GM19351 (cell line): ENCODE data around the gene NEK5.
A peak's percentile ranks its signal among the peaks of the same experiment; 100 is the strongest.
"Not testable (repeated sequence)": the region's sequence is repeated elsewhere in the genome, so short reads cannot be mapped to it uniquely, and the experiment has no call there.

Source experiments
- ATAC-seq: cut with Tn5 transposase; IDR thresholded peaks from one replicate; pipeline ENCODE4 v1.9.1; 2021; ENCODE audit warnings: mild to moderate bottlenecking, moderate library complexity; ENCODE audit not compliant: unreplicated experiment

Gene NEK5

DNA sequence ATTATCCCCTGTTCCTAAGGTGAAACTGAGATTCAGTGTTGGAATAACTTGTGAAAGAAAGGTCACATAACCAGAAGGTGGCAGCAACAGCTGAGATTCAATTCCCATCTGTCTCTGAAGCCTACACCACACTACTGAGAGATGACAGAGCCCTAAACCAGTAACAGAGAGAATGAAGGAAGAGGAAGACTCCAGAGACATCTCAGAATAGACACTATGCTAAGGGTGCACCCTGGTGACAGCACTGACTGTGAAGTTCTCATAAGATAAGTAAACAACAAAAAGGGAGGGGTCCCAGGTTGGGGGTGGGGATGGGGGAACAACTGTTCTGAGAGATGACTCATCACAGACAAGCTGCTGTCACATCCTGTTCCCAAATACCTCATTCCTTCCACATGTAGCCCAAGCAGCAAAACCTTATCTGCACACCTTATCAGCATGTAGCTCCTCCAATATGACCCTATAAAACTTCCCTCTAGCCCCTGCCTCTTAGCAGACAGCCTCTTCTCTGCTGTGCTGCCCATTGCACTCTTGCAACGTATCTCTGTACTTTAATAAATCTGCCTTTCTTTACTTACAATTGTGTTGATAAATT lies 57.8 kb downstream of the NEK5 start:
- no peak for ATAC-seq

DNA sequence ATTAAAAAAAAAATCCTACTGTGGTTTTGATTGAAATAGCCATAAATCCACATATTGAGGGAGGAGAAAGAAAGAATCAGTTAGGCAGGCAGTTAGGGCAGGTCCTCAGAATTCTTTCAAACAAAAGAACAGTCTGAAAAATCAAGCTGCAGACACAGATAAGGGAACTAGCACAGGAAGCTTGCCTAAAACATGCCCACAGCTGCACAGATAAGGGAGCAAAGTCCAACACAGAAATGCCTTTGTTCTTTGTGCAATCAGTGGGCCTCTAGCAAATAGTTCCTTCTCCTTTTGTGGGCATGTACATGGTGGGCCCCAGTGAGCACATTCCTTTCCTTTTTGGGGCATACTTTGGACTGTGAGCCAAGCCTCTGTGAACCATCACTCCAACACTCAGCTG lies 61.6 kb downstream of the NEK5 start:
- no peak for ATAC-seq

GRCh38 chr13:52061587-52061986 lies 67.3 kb downstream of the NEK5 start:
- no peak for ATAC-seq

- not testable (repeated sequence) for ATAC-seq
Measured at GRCh38 chr13:52061064-52061463, 67.8 kb downstream of the NEK5 start.

DNA sequence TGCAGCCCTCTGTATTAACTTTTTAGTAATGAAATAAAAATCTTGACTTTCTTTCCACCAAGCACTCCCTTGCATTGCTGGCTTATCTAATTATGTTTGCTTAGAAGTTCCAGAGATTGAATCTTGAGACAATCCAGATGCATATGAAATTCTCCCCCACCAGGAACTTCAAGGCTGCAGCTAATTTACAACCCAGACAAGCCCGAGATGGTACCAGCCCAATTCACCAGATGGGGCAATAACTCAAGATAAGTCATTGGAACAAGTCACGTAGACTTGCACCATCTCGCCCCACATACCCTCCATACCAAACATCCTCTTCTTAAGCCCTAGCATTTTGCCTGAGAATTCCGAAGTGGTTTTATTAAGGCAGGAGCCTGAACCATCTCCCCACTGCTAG lies 75.4 kb downstream of the NEK5 start:
- no peak for ATAC-seq

DNA sequence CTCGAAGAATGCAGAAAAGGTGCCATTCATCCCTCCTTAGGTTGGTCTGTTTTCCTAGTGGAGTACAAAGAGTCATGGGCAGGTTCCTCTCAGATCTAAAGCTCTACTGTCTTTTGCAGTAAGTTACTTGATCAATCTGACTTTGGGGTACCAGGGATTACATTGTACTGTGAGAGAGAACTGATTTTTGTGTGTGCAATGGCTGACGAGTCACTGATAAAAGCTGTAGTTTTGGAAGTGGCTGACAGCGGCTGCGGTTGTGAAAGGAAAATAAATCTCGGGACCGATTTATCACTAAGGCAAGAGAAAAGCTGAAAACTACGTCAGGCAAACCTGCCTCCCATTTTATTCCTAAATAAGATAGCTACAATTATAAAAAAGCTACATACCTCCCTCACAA lies 77.5 kb downstream of the NEK5 start:
- ATAC-seq = no peak

GRCh38 chr13:52048516-52048915 lies 80.4 kb downstream of the NEK5 start:
- ATAC-seq = no peak

DNA sequence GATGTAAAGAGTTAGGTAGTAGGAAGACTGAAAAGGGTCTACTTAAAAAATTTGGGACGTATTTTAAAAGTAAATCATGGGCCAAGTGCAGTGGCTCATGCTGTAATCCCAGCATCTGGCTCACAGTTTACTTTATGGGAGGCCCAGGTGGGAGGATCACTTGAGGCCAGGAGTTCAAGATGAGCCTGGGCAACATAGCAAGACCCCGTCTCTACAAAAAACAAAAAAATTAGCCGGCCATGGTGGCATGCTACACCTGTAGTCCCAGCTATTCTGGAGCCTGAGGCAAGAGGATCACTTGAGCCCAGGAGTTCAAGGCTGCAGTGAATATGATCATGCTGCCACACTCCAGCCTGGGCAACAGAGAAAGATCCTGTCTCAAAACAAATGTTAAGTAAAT lies 81.4 kb downstream of the NEK5 start:
- ATAC-seq = no peak

- ATAC-seq = no peak
Measured at GRCh38 chr13:52043675-52044074, 85.2 kb downstream of the NEK5 start.

DNA sequence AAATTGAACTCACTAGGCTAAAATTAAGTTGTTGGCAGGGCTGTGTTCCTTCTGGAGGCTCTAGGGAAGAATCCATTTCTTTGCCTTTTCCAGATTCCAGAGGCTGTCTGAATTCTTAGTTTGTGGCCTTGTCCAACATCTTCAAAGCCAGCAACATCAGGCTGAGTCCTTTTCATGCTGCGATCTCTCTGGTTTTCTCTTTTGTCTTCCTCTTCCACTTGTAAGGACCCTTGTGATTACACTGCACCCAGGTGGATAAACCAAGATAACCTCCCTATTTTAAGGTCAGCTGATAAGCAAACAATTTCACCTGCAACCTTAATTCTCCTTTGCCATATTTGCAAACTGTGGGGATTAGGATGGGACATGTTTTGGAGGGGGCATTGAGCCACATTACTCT lies 92.8 kb downstream of the NEK5 start:
- ATAC-seq = no peak

DNA sequence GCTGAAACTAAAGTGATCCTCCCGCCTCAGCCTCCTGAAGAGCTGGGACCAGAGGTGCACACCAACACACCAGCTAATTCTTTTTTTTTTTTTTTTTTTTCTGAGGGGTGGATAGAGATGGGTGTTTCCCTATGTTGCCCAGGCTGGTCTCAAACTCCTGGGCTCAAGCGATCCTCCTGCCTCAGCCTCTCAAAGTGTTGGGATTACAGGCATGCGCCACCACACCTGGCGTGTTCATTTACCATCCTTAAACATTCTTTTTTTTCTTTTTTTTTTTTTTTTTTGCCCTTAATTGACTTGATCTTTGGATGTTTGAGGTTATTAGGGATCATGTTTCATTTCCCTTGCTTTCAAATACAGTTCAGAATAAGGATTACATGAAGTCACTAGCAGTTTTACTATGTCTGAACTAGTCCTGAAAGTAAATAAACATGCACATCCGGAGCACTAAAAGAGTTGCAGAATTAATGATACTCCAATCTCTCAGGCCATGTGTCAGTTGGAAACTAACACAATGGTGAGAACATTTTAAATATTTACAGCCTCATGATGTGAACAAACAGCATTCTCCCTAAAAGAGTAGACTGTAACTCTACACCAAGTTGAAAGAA lies 94.2 kb downstream of the NEK5 start:
- no peak for ATAC-seq

- peak; percentile 43 for ATAC-seq
Measured at GRCh38 chr13:52033039-52033438, 95.8 kb downstream of the NEK5 start.

- not testable (repeated sequence) for ATAC-seq
Measured at GRCh38 chr13:52030401-52030800, 98.5 kb downstream of the NEK5 start.

- no peak for ATAC-seq
Measured at GRCh38 chr13:52029569-52029968, 99.3 kb downstream of the NEK5 start.

DNA sequence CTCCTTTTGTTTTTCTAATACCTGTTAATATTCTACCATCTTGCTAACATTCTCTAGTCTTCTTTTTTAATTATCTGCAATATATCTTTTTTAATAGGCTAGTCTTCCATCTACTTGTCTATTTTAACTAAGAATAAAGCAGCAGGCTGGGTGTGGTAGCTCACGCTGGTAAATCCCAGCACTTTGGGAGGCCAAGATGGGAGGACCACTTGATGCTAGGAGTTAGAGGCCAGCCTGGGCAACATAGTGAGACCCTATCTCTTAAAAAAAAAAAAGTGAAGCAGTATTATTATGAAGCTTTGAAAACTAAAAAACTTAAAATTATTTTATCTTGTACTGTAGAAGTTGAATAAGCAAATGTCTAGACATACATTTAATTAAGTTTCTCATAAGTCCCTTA lies 101.0 kb downstream of the NEK5 start:
- ATAC-seq = no peak

DNA sequence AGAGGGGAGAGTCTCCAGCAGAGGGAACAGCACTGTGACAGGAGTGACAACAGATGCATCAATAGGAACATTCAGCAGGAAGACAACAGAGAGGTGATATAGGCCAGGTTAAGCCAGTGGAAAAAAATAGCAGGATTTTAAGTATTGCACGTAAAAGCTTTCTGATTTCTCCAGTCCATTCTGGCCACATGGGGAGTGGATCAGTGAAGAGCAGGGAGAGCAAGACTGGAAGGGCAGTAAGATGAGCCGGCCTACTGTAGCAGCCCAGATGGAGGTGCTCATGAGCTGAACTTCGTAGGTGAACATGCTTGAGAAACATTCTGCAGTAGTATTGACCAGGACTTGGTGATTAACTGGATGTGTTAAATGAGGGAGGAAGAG lies 102.6 kb downstream of the NEK5 start:
- ATAC-seq = no peak

DNA sequence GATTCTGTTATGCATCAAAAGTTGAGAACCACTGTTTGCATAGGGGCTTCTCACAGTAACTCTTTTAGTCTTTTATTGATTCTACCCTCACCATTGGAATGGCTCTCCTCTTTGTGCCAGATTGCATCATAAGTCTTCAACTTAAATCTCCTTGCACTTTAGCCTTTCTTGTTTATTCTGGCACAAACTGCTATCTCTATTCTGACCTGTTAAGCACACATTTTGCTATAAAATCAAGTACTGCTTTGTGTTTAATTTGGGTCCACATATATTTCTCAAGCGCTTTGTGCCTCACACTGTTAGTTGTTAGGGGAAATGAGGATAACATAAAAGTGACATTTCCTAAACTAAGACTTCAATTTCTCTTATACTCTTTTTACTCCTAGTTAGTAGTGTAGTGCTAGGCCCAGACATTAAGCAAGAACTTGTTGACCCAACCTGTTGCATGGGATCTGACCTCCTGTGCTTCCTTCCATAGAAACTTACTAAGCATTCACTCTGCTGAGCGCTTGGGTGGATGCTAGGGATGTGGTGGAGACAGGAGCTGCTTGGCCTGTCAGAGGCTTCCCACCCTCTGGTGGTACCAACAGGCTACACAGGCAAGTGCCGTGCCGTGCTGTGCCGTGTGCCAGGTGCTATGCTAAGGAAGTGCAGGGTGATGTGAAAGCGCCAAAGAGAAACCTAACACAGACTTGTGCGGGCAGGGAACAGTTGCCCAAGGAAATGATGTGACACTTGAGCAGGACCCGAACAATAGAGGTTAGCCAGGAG lies 103.2 kb downstream of the NEK5 start:
- no peak for ATAC-seq

DNA sequence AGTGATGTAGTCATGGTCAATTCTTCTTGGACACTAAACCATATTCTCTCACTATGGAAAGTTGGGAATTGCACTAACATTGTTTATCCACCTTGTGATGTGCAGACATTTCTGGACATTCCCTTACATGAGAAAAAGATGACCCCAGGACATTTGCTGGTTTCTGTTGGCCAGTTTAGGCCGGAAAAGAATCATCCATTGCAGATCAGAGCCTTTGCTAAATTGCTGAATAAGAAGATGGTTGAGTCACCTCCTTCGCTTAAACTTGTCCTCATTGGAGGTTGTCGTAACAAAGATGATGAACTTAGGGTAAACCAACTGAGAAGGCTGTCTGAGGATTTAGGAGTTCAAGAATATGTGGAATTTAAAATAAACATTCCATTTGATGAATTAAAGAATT lies 104.4 kb downstream of the NEK5 start, which contains the start of gene UTP14C:
Gene UTP14C (plus strand): TSS at position 211 of the 400 bp plus-strand sequence. CDS start 4,114 bp downstream, outside the sequence.
- no peak for ATAC-seq

GRCh38 chr13:52022356-52022755 lies 106.5 kb downstream of the NEK5 start:
- ATAC-seq = no peak

DNA sequence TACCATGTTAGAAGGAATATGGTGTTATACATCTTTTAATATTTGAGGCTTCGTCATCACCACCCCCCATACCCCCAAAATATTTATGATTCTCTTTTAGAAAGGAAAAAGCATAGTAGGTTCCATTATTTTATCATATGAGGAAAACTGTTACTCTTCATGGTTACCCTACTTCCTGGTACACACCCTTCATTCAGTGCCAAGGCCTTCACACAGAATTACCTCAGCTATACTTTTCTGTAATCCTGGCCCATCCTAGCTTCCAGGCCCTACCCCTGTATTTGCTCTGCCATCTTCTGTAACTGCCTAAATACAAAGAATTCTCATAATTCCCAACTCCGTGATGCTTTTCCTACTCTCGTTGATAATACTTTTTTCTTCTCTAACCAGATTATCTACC lies 108.7 kb downstream of the NEK5 start:
- no peak for ATAC-seq

- ATAC-seq = no peak
Measured at GRCh38 chr13:52016296-52016695, 112.6 kb downstream of the NEK5 start.

DNA sequence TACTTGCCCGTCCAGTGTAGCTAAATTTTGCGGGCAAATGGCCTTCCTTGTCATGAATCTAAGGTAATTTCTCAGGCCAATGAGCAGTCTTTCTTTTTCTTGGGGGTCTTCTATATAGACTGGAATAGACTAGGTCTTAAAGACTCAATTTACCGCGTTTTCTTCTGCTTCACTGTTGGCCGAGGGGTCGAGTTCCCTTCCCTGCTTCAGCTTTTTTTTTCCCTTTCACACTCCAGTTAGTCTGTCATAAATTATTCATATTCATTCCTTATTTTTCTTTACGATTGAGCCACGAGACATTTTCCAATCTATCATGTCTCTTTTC lies 116.4 kb downstream of the NEK5 start:
- ATAC-seq = no peak
